Activated CD8-positive, alpha-beta memory T cell treated with anti-CD3 and anti-CD28 coated beads, Interleukin-2, amount 50 U/mL, for 24 hours (primary cell): Measurements from ENCODE around the gene AKT1.
"Not testable (repeated sequence)": the region's sequence is repeated elsewhere in the genome, so short reads cannot be mapped to it uniquely, and the experiment has no call there.

Source experiments
- DNase-seq: peaks from one replicate; pipeline ENCODE4 v3.0.0-alpha.2; 2020; ENCODE audit errors: extremely low read depth

The AKT1 gene

DNA sequence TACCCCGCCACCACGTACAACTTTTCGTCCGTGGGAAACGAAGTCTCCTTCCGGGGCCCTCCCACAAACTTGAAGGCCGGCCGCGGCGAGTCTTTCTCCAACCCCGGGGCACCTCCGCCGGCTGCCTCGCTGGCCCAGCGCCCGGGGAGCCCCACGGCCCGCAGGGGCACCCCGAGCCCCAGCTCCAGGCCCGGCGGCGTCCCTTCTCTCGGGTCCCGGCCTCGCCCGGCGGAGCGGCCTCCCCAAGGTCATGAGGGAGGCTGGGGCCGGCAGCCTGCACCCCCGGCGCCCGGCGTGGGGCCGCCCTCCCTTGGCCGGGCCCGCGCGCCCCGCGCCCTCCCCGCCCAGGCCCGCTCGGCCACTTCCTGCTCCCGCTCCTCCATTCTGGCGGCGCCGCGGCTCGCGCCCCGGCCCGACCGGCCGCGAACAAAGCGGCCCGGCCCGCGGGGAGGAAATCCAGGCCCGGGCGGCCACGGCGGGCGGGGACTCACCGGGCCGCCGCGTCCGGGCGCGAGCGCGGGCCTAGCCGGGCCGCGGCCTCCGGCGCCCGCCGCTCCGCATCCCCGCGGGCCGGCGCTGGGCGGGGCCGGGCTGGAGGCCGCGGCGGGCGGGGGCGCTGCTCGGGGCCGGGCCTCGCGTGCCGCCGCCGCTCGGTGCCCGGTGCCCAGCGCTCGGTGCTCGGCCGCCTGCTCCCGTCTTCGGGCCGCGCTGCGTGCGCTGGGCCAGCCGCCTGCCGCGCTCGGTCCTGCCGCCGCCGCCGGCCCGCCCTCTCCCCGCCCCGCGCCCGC, at the start of gene AKT1:
Gene AKT1 (minus strand): TSS at position 756 of the 788 bp plus-strand sequence. CDS start 3,105 bp downstream, outside the sequence.
- no peak for DNase-seq

DNA sequence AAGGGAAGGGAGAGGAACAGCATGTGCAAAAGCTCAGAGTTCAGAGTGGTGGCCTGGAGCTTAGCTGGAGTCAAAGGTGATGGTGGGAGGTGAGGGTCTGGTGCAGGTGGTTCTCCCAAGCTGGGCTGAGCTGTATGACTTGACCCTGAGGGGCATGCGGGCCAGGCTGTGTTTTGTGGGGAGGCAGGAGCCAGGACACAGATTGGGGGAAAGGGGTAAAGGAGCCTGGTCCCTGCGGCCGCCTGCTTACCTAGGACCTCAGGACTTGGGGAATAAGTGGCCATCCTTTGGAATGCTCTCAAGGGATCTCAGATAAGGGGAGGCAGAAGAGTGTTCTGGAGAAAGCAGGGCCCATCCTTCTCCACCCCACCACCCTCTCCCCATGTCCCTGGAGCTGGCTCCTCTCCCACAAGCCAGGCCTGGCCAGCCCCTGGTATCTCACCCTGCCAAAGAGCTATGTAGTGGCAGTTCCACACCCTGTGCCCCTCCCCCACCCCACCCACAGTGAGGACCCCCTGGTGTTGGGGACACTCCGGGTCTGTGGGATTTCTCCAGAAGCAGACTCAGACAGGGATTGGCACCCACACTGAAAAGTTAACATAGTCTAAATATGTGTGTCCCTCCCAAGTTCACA, 49.6 kb upstream of the AKT1 start:
- DNase-seq: no peak

DNA sequence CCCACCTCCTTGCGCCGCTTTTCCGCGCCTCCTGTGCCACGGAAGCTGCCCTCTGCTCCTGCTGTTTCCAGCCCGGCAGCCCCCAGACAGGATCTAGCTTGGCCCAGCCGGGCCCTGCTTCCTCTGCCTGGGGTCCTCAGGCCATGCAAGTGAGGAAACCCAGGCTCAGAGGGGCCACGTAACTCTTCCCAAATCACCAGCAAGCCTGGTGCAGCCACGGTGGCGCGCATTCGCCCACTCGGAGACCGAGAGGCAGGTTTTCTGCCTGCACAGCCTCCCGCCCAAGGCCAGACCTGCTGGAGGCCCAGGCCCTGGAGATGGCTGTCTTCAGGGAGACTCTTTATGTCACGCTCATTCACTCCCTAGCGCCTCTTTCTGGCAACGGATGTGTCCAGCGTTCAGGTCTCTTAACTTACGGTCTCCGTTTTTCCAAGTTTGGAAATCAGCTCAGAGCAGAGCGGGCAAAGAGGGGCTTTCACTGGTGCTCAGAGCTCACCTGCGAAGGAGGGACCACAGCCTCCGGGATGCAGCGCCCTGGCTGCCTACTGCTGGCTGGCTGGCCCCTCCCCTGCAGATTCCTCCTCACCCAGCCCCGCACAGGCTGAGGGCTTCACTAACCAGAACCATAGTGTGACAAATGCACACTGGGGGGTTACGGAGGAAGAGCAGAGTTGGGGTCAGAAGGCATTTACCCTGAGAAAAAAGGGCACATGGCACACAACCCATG, 48.9 kb upstream of the AKT1 start:
- no peak for DNase-seq

DNA sequence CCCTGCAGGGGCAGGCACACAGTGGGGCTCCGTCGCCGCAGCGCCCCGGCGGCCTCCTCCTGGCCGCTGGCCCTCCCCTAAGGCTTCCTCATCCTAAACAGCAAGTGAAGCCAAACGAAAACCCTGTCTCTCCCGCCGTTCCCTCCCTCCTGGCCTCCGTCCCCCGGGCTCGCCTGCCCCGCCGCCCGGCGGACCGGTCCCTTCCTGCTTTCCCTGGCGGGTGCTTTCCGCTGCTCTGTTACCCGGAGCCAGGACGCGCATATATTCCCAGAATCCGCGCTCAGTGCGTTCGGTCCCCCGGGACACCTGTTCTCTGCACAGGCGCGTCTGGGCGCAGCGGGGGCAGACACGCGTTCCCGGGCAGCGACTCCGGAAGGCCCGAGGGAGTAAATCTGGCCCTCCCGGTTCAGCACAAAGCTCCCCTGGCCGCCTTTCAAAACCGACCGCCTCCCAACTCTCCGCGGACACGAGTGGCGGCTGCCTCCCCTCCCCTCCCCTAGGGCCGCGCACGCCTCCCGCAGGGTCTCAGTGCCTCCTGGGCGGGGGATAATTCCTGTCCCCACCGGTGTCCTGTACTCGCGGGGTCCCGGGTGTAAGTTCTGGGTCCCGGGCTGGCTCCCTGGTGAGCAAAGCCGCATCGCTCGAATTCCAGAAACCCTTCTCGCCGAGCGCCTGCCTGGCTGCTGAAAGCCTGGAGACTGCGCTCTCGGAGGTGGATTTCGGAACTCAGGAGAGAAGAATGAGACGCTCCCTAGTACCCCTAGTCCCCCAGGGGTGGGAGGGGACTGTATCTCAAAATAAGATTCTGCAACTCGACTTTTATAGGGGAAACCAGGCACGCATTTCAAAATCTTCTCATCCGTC, 48.1 kb upstream of the AKT1 start:
- DNase-seq: no peak

DNA sequence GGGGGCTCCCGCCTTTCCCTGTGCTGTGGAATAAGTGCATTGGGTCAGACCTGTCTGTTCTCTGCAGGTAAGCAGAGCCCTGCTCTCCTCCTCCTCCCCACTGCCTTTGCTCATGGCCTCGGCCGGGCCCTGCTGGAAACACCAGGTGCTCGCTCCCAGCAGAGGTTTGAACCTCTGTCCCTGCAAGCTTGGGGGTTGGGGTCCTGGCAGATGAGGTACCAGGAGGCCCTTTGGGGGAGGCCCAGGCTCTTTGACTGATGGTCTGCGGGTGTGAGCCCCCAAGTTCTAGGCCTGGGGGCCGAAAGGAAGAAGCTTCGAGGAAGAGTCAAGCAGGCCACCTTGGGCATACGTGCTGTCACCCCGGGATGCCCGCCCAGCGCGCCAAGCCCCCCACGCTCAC, 47.5 kb upstream of the AKT1 start:
- DNase-seq: no peak

DNA sequence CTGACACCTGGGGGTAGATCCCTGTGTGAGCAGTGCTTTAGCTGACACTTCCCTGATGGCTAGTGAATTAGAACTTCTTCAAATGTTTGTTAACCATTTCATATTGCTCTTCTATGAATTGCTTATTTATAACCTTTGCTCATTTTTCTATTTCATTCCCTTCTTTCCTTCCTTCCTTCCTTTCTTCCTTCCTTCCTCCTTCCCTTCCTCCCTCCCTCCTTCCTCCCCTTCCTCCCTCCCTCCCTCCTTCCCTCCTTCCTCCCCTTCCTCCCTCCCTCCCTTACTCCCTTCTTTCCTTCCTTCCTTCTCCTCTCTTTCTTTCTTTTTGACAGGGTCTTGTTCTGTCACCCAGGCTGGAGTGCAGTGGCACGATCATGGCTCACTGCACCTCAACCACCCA, 46.2 kb upstream of the AKT1 start:
- no peak for DNase-seq

DNA sequence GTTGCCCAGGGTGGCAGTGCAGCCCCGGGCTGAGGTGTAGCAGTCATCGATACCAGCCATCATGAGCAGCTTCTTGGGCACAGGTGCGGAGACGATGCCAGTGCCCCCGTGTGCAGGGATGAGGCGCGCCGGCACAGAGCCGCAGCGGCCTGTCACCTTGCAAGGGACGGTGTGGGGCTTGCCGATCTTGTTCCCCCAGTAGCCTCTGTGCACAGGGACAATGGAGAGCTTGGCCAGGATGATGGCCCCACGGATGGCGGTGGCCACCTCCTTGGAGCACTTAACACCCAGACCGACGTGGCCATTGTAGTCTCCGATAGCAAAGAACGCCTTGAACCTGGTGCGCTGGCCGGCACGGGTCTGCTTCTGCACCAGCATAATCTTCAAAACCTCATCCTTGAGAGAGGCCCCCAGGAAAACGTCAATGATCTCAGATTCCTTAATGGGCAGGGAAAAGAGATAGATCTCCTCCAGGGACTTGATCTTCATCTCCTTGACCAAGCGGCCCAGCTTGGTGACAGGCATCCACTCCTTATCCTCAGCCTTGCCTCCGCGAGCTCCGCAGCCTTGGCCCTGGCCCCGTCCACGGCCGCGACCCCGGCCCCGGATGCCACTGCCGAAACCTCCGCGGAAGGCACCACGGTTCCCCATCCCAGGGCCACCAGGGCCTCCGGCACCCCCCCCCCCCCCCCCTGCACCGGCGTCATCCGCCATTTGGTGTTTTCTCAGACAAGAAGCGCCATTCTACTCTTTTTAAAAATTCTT, 40.8 kb upstream of the AKT1 start:
- not testable (repeated sequence) for DNase-seq

DNA sequence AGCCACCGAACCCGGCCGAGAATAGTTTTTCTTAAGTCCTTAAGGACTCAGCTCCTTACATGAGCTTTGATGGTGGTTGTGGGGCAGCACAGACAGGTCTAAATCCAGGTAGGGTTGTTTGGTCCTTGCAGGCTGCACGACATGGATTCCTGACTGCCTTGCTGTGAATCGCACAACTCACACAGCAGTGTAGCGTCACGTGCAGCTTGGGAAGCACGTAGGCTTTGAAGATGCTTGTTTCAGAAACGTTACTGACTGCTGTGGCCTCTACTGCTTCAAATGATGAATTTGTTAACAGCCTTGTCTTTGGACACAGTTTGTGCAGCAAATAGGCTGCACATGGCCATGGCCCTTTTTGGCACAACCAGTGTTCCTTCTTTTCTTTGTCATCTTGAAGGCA, 35.2 kb upstream of the AKT1 start:
- no peak for DNase-seq

DNA sequence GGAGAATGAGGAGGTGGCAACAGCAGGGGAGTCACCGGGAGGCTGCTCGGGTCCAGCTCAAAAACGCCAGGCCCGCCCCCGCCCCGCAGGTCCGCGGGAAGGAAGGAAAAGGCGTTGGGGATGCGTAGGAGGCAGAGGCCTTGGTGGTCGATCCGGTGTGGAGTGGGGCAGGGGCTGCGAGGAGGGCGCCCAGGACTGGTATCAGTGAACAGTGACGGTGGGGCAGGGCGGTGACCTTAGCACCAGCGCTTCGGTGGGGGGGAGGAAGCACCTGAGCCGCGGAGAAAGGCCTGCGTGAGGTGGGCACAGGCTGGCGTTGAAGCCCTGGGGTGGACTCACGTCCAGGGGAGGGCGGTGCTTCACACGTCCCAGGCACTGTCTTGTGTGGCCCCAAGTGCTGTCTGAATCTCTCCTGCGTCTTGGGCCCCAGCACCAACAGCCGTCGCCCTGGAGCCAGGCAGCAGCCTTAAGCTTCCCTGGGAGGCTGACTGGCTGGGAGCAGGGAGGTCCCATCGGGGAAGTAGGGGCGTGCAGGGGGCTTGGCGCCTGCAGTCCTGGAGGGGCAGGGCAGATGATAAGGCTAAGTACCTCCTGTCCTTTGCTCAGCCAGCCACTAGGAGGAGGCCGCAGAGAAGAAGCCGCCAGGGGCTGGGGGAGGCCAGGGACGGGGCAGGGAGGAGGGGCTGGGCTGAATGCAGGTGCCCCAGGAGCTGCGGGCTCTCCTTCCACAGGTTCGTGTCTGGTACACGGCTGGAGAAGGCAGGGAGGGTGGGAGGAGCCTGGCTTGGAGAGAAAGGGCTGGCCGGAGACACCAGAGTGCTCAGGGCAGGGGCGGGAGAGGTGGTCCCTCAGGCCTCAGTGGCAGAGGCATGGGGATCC, 31.9 kb upstream of the AKT1 start:
- DNase-seq: no peak

DNA sequence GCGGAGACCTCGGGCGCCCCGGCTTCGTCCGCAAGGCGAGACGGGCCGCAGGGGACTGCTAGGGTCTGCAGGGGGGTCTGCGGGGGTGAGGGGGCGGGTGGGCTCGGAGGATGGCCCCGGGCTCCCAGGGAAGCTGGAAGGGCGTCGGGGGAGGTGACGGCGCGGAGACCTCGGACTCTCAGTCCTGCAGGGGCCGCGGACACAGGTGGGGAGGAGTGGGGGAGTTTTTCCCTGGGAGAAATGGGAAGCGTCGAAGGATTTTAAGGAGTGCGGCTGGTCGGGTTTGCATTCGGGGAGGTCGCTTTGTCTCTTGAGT, 31.3 kb upstream of the AKT1 start:
- DNase-seq: no peak

DNA sequence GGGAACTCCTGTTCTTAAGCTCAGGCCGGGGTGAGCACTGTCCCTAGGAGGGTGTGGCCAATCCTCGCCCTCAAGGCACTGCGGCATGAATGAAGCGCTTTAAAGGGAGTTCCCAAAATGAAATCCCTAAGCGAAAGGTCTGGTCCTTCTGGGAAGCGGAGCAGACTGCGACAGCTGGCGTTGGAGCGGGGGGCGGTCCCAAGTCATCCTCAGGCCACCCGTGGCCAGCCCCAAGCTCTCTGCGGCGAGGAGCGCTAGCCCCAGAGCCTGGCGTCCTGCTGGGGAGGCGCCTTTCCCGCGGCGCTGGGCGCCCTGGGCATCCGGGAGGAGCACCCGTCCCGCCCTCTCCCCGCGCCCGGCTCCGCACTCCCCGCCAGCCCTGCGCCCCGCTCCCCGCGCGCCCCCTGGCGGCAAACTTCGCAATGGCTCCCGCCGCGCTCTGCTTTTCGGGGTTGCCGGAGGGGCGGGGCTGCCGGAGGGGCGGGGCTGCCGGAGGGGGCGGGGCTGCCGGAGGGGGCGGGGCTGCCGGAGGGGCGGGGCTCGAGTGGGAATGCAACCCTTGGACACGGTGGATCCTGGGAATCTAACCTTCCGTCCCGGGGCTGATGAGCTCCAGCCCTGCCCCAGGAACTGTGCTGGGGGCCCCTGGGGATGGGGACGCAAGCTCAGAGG, 30.8 kb upstream of the AKT1 start:
- DNase-seq: peak; percentile 74

DNA sequence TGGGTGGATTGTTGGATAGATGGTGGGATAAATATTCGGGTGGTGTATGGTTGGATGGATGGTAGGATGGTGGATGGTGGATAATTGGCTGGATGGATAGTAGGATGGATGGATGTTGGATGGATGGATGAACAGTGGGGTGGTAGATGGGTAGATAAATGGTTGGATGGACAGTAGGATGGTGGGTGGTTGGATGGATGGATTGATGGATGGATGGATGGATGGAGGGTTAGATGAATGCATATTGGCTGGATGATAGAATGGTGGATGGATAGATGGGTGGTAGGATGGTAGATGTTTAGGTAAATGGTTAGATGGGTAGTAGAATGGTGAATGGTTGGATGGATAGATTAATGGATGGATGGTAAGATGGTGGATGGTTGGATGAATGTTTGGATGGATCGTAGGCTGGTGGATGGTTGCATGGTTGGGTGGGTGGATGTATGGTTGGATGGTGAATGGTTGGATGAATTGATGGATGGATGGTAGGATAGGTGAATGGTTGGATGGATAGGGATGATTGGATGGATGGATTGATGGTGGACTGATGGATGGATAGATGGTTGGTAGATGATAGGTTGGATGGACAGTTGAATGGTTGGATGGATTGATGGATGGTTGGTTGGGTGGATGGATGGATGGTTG, 28.9 kb upstream of the AKT1 start:
- no peak for DNase-seq

DNA sequence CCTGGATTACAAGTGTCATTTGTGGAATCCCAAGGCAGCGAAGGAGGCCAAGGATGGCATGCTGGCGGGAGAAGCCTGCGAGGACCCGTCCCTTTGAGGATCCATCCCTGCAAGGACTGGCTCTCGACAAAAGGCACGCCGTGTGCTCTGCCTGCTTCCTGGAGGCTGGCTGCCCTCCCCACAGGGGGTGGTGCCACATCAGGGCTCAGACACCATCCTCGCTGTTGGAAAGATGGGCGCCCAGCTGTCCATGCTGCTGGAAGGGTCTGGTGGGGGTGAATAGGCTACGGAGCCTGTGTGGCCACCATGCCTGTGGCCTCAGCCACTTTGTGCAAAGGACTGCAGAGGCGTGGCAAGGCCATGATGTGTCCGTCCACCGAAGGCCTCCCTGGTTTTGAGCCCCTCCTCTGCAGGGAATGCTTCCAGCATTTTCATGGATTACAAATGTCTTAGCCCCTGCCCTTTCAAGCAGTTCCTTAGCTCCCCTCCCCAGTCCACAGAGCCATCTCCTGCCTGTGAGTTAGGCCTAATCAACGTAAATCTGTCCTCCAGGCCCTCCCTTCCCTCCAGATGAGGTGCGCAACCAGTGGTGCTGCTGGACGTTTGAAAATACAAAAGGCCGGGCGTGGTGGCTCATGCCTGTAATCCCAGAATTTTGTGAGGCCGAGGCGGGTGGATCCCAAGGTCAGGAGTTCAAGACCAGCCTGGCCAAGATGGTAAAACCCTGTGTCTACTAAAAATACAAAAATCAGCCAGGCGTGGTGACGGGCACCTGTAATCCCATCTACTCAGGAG, 27.5 kb upstream of the AKT1 start:
- DNase-seq: no peak

DNA sequence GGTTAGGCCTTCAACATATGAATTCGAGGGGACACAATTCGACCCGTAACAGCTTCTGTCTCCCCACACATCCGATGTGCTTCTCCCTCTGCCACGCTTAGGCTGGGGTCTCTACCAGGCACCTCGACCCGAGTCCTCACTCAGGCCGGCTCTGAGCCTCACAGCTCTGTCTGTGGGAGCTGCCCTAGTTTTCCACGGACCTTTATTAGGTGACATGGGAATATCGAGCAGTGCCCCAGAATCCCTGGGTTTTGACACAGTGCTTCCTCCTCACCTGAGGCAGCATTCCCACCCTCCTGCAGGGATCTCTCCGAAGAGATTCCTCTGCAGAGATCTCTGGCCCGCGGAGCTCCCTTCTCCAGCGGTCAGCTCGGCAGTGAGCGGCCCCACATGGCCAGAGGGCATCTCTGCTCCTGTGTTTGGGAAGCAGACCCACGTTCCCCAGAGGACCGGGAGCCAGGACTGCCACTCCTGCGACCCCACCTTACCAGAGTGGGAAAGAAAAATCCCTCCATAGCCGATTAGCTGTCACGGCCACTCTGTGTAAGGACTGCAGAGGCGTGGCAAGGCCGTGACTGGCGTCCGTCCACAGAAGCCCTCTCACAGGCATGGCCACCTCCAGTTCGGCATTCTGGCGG, 26.5 kb upstream of the AKT1 start:
- DNase-seq: no peak

DNA sequence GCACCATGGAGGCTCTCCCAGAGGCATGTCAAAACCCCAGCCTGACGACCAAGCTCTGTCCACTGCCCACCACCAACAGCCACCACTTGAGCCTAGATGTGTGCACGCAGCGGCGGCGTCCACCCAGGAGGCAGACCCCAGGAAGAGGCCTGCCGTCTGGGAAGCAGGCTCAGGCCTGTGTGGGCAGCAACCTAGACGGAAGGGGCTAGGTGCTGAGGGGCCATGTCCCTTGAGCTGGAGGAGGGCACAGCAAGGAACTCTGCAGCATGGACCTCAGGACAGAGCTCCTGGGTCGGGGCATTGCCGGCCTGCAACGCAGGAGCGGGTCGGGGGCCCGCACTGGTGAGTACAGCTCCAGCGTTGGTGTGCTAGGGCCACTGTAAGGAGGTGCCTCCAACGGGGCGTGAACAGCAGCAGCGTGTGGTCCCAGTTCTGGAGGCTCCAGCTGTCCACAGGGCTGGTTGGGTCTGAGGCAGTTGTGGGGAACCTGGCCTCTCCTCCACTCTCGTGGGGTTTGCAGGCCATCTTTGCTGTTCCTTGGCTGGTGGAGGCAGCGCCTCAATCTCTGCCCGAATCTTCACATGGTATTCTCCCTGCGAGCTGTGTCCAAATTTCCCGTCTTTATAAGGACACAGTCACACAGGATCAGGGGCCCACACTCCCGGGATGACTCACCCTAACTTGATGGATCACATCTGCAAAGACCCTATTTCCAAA, 25.8 kb upstream of the AKT1 start:
- DNase-seq: no peak

DNA sequence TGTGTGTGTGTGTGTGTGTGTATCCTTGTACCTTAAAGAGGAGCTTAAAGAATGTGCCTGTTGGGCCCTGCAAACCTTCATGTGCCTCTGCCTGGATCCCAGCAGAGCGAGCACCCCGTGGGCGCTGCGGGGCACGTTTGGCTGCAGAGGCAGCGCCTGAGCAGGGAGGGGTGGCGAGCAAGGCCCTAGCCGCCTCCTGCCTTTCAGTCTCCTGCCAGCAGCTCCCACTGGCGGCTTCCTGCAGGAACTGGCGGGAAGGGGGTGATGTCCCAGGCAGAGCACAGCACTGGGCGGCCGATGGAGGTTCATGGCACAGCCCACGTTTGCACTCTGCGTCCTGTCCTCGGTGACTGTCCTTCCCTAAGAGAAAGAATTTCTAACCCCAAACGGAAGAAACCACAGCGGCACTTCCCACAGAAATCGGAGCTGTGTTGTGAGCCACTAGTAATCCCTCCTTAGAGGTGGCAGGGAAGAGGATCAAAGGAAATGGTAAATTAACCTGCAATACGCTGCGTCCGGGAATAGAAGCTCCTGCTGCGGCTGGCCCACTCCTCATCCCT, 25.2 kb upstream of the AKT1 start:
- DNase-seq: no peak

DNA sequence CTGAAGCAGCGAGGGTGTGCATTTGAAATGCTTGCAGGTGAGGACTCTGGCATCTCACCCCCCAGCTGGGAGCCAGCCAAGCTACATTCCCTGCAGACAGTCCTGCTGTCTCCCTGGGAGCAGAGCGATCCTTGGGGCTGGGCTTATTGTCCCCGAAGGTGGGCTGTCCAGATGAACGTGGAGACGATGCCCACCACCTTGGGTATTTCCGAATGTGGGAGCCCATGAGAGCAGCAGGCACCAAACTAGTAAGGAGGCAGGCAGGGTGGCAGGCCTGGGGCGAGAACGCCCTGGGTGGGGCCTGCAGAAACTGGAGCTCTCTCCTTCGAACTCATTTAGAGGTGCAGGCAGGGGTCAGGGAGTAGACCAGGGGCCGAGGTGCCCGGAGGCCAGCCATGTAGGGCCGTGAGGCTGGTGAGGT, 23.8 kb upstream of the AKT1 start:
- DNase-seq: no peak
